Colonic mucosa (tissue), 4 donors: ENCODE measurements around the gene CDC73. TPM values are rescaled to one million over a fixed set of nuclear protein-coding genes. Genes with fewer than 3 reads are reported as not detected.

Source experiments
- DNase-seq: peaks from one replicate; pipeline ENCODE4 v3.0.0-alpha.2; 2020
- H3K27ac ChIP-seq: fragments of 200-600 bp; one replicate; pipeline ENCODE4 v1.8.0; 2021
- H3K27me3 ChIP-seq: fragments of 200-600 bp; one replicate; pipeline ENCODE4 v1.8.0; 2021
- H3K36me3 ChIP-seq: fragments of 200-600 bp; one replicate; pipeline ENCODE4 v1.8.0; 2021
- H3K4me1 ChIP-seq: fragments of 200-600 bp; one replicate; pipeline ENCODE4 v1.8.0; 2021; ENCODE audit warnings: mild to moderate bottlenecking
- H3K4me3 ChIP-seq: fragments of 200-600 bp; one replicate; pipeline ENCODE4 v1.8.0; 2021
- H3K9ac ChIP-seq, 2 donors: one replicate each; pipeline ENCODE4 v1.7.0; 2013; ENCODE audit warnings: control low read depth in 2 of 2, low read depth in 2 of 2, low read length in 2 of 2
- H3K9me3 ChIP-seq: fragments of 200-600 bp; one replicate; pipeline ENCODE4 v1.8.0; 2021
- intact Hi-C: fragments of 100-400 bp; cut with DNase I; formaldehyde crosslinking; loops from one replicate; pipeline ENCODE4 v1.14.1; 2022
- total RNA-seq, 2 donors: library from RNA; stranded (reverse); fragmentation: NEBNext Ultra II Directional in 1 of 2; extraction: Animal tissue kit (Norgen Biotek cat#: 25700) in 1 of 2; gene quantifications; one replicate each; pipeline ENCODE4 v1.2.1, GENCODE V29; 2021
- TF ChIP-seq, protein P1 (sequence below): fragments of 200-600 bp; IDR thresholded peaks from one replicate; pipeline ENCODE4 v1.8.0; 2022; ENCODE audit warnings: antibody characterized with exemption, mild to moderate bottlenecking
- donor health status: healthy.
- donor health status: DM: no; HTN: no; CAD: no.
- donor health status: DM: no; HTN: no; CAD: no.

Gene CDC73
- total RNA-seq, 2 donors from 2014 or later, result 45.3 to 49.1 TPM

DNA sequence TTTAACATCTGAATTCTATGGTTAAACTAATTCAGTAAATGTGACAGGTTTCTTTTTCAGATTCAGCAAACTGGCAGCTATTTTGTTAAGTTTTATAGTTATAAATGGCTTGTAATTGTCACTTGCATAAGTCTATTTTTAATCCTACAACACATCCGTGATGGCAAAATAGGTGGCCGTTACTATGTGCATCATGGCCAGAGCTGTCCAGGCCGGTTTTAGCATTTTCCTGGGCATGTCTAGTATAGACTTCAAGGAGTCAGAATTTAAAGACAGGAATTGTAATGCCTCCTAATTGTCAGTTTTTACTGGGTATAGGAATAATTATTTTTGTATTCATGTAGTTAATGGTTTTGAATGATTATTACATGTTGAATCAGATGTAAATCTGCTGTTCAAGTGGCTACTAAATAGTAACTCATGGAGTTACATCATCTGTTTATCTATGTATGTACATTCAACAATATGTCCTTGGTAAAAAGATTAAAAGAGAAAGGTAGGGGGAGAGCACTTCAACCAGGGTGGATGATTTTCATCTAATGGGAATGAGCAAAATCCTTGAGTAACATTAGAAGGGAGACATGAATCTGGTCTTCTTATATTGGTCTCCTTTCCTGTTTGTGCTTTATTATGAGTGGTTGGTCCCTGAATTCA, 67.7 kb downstream of the CDC73 start:
- Histone ChIP-seq H3K27ac (no peak overlapping the region), H3K9me3 (no peaks in the 10 kb centered on the region), H3K27me3 (no peaks in the 10 kb centered on the region), H3K4me1 (peaks cover 12% of the 10 kb centered on the region), H3K4me3 (no peak overlapping the region), H3K9ac (no peak overlapping the region), H3K36me3 (no peaks in the 10 kb centered on the region)
- intact Hi-C loops, result loop anchor here (10.0 kb wide), 2 partner anchors 145 to 1105 kb away; no protein-coding TSS in a partner anchor
- no peak for DNase-seq
- TF ChIP-seq, protein P1, sequence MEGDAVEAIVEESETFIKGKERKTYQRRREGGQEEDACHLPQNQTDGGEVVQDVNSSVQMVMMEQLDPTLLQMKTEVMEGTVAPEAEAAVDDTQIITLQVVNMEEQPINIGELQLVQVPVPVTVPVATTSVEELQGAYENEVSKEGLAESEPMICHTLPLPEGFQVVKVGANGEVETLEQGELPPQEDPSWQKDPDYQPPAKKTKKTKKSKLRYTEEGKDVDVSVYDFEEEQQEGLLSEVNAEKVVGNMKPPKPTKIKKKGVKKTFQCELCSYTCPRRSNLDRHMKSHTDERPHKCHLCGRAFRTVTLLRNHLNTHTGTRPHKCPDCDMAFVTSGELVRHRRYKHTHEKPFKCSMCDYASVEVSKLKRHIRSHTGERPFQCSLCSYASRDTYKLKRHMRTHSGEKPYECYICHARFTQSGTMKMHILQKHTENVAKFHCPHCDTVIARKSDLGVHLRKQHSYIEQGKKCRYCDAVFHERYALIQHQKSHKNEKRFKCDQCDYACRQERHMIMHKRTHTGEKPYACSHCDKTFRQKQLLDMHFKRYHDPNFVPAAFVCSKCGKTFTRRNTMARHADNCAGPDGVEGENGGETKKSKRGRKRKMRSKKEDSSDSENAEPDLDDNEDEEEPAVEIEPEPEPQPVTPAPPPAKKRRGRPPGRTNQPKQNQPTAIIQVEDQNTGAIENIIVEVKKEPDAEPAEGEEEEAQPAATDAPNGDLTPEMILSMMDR, result no peak

DNA sequence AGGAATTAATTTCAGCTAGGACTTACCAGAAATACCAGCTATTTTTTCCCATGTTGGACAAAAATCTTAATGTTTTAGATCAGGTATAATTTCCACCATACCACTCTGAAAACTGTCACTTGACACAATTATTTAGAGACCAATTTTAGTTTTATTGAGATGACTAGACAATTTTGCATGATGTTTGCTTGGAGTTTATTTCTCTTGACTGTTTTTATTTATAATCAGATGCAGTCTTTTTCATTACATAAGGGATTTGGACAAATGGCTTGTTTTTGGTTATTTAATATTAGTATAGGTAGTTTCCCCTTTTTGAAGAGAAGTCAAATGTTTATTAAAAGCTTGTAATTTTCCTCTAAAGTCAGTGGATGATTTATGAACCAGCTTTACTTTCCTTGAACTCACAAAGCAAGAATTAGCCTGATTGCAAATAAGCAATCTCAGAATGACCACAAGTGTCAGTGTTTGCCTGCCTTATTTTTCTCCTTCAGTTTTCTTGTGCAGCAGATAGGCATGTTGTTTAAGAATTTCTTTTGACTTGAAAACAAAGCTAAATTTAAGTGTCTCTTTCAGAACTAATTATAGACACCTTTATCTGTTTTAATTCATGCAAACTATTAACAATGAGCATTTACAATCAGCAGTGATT, 68.4 kb downstream of the CDC73 start:
- TF ChIP-seq, protein P1, result peak; percentile 20
- no peak overlapping the region for H3K9ac ChIP-seq
- no peaks in the 10 kb centered on the region for H3K9me3 ChIP-seq
- intact Hi-C loops, result no loop called here
- H3K4me3 ChIP-seq, result no peak overlapping the region
- no peaks in the 10 kb centered on the region for H3K27me3 ChIP-seq
- H3K4me1 ChIP-seq, result peaks cover 12% of the 10 kb centered on the region
- DNase-seq, result no peak
- no peak overlapping the region for H3K27ac ChIP-seq
- H3K36me3 ChIP-seq, result no peaks in the 10 kb centered on the region

DNA sequence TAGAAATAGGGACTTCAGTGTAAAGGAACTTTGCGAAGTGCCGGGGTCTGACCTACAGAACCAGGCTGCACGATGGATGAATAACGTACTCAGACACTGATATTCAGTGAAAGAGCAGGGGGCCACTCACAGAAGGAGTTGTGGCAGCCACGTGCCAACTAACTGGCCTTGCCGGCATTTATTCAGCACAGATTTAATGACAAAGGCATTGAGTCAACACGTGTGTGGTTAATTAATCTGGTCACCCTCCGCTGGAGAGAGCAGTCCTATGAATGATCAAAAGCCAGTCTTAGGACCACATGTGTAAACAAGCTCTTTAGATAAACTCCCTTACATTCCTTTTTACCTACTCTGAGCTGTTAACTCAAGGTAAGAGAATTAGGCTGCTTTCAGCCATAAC, 70.8 kb downstream of the CDC73 start:
- DNase-seq, result no peak
- Histone ChIP-seq H3K36me3 (no peaks in the 10 kb centered on the region), H3K4me1 (peaks cover 1% of the 10 kb centered on the region), H3K9ac (no peak overlapping the region), H3K27ac (no peak overlapping the region), H3K27me3 (no peaks in the 10 kb centered on the region), H3K4me3 (no peak overlapping the region), H3K9me3 (no peaks in the 10 kb centered on the region)
- TF ChIP-seq, protein P1, result no peak
- intact Hi-C loops, result no loop called here

DNA sequence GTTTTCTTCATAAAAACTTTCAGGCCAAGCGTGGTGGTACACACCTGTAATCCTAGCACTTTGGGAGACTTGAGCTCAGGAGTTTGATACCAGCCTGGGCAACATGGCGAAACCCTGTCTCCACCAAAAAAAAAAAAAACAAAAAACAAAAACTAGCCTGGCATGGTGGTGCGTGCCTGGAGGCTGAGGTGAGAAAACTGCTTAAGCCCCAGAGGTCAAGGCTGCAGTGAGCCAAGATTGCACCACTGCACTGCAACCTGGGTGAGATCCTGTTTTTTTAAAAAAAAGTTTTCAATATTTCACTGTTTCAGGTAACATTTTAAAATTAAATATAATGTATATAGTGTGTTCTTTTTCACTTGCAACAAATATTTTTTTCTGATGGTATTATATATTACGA, 78.1 kb downstream of the CDC73 start:
- Histone ChIP-seq H3K9ac (no peak overlapping the region), H3K4me1 (no peaks in the 10 kb centered on the region)
- intact Hi-C loops, result no loop called here

DNA sequence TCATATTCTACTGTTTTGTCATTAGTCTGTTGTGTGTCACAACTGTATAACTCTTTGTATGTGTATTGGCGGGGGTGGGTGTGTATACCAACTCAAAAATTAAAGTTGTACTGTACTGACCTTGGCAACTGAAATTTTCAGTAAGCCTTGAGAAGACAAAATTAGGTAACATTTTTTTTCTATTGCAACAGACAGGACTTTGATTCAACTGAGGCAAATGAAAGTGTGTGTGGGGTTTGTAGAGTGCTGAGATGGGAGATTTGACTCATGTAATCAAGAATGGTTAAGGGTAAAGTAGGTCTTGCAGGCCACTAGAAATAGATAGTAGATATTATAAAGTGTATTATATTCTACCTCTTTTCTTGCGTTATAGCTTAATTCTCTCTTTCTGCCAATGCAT, 79.2 kb downstream of the CDC73 start:
- Histone ChIP-seq H3K27ac (no peak overlapping the region), H3K4me3 (no peak overlapping the region), H3K36me3 (no peaks in the 10 kb centered on the region), H3K9me3 (no peaks in the 10 kb centered on the region), H3K9ac (no peak overlapping the region), H3K27me3 (no peaks in the 10 kb centered on the region), H3K4me1 (no peaks in the 10 kb centered on the region)
- intact Hi-C loops, result no loop called here
- DNase-seq, result no peak
- TF ChIP-seq, protein P1, result no peak

More for the DNA sequence above, 78.1 kb downstream of the CDC73 start:
- Histone ChIP-seq H3K4me3 (no peak overlapping the region), H3K36me3 (no peaks in the 10 kb centered on the region), H3K27me3 (no peaks in the 10 kb centered on the region), H3K9me3 (no peaks in the 10 kb centered on the region), H3K27ac (no peak overlapping the region)
- DNase-seq, result no peak
- TF ChIP-seq, protein P1, result no peak
